PC-9 (cell line): ENCODE measurements around the gene ZNF691.

Experiments used
- EZH2 ChIP-seq: fragments of 200-600 bp; sonication (generic); IDR thresholded peaks from 2 replicates; pipeline ENCODE4 v1.8.0; 2017; ENCODE audit warnings: antibody characterized with exemption, low read depth
- TF ChIP-seq, protein P1 (sequence below): fragments of 200-600 bp; sonication (generic); conservative IDR thresholded peaks from 2 replicates; pipeline ENCODE4 v1.6.1; 2017; ENCODE audit warnings: mixed run types, antibody characterized with exemption, mild to moderate bottlenecking, moderate library complexity

DNA sequence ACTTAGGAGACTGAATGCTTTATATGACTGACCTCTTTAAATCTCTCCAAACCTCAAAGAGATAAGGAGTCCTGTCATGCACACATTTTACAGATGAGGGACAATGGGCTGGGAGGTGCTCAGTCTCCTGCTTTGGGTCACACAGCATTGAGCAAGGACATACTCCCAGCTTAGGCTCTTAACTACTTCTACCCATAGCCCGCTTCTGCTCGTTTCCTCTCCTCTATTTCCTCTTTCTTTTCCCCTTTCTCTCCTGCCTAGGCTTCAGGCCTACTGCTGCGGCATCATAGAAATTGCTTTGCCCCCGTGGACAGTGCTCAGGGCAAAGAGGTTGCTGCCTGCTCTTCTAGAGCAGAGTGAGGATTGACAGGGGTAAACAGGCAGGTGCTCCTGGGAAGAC lies 12.4 kb upstream of the ZNF691 start:
- TF ChIP-seq, protein P1, sequence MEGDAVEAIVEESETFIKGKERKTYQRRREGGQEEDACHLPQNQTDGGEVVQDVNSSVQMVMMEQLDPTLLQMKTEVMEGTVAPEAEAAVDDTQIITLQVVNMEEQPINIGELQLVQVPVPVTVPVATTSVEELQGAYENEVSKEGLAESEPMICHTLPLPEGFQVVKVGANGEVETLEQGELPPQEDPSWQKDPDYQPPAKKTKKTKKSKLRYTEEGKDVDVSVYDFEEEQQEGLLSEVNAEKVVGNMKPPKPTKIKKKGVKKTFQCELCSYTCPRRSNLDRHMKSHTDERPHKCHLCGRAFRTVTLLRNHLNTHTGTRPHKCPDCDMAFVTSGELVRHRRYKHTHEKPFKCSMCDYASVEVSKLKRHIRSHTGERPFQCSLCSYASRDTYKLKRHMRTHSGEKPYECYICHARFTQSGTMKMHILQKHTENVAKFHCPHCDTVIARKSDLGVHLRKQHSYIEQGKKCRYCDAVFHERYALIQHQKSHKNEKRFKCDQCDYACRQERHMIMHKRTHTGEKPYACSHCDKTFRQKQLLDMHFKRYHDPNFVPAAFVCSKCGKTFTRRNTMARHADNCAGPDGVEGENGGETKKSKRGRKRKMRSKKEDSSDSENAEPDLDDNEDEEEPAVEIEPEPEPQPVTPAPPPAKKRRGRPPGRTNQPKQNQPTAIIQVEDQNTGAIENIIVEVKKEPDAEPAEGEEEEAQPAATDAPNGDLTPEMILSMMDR, result no peak
- no peak for TF ChIP-seq EZH2
